ENCODE results near the gene LDLRAP1.

Gene LDLRAP1

DNA sequence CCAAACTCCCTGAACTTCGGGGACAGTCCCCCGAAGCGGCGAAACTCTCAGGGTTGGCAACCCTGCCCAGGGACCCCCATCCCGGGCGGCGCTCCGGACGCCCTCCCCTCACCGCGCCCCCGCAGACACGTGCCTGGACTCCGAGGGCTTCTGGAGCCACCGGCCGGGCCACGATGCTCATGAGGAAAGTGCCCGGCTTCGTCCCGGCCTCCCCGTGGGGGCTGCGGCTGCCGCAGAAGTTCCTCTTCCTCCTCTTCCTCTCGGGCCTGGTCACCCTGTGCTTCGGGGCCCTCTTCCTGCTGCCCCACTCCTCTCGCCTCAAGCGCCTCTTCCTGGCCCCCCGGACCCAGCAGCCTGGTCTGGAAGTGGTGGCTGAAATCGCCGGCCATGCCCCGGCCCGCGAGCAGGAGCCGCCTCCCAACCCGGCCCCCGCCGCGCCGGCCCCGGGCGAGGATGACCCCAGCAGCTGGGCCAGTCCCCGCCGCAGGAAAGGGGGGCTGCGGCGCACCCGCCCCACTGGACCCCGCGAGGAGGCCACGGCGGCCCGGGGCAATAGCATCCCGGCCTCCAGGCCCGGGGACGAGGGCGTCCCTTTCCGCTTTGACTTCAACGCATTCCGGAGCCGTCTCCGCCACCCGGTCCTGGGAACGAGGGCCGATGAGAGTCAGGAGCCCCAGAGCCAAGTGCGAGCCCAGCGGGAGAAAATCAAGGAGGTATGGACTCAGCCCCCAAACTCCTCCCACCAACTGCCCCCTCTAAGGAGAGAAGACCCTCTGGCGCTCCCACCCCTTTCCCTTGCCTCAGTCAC is 74.4 kb downstream of the LDLRAP1 start:
- H3F3A ChIP-seq (ENCODE audit: low read depth) = no peaks in the 10 kb centered on the region
- no peaks in the 10 kb centered on the region for H3K9me3 ChIP-seq (ENCODE audit: insufficient read depth, low read depth, low read length)
- no peak overlapping the region for H3K4me3 ChIP-seq (ENCODE audit: low read length, poor library complexity, severe bottlenecking)
- H3K36me3 ChIP-seq (ENCODE audit: insufficient read depth, low read length) = no peaks in the 10 kb centered on the region
- H3K9me2 ChIP-seq (replicated peaks; ENCODE audit: low read depth, low read length) = no peaks in the 10 kb centered on the region
- TF ChIP-seq, protein P1, sequence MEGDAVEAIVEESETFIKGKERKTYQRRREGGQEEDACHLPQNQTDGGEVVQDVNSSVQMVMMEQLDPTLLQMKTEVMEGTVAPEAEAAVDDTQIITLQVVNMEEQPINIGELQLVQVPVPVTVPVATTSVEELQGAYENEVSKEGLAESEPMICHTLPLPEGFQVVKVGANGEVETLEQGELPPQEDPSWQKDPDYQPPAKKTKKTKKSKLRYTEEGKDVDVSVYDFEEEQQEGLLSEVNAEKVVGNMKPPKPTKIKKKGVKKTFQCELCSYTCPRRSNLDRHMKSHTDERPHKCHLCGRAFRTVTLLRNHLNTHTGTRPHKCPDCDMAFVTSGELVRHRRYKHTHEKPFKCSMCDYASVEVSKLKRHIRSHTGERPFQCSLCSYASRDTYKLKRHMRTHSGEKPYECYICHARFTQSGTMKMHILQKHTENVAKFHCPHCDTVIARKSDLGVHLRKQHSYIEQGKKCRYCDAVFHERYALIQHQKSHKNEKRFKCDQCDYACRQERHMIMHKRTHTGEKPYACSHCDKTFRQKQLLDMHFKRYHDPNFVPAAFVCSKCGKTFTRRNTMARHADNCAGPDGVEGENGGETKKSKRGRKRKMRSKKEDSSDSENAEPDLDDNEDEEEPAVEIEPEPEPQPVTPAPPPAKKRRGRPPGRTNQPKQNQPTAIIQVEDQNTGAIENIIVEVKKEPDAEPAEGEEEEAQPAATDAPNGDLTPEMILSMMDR (conservative IDR thresholded peaks at IDR 0.05; ENCODE audit: low read length) = no peak
- TF ChIP-seq EZH2phosphoT487 (IDR thresholded peaks at IDR 0.05; ENCODE audit: borderline replicate concordance) = no peak
- H3K9ac ChIP-seq (ENCODE audit: low read depth, low read length, poor library complexity, severe bottlenecking) = no peak overlapping the region
- H3K4me2 ChIP-seq (ENCODE audit: low read depth, low read length, poor library complexity, severe bottlenecking) = peak overlapping the region; percentile 26
- H3K27me3 ChIP-seq (ENCODE audit: insufficient read depth, low read length, poor library complexity, severe bottlenecking) = peaks cover 52% of the 10 kb centered on the region
- H2AFZ ChIP-seq (ENCODE audit: low read length) = no peak overlapping the region
- H3K4me1 ChIP-seq (ENCODE audit: insufficient read depth, low read length, poor library complexity, severe bottlenecking) = peaks cover 8% of the 10 kb centered on the region
- no peaks in the 10 kb centered on the region for H4K20me1 ChIP-seq (ENCODE audit: insufficient read depth, low read length, poor library complexity, severe bottlenecking)
- no peaks in the 10 kb centered on the region for H3K79me2 ChIP-seq (ENCODE audit: insufficient read depth, low read length)

DNA sequence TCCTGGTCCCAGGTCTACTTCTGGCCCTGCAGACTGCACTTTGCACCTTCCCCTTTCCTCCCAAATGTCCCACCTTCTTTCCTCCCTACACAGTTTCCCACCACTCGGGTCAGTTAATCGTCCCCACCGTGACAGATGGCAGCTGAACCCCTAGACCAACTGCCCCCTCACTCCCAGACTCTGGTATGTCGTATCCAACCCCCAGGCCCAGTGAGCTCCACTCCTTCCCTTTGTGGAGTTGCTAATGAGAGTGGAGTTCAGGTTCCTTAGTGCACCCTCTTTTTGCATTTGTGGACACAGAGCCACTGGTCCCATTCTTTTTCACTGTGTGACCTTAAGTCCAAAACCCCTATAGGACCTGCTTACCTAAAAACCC is 75.0 kb downstream of the LDLRAP1 start:
- Histone ChIP-seq H3F3A (ENCODE audit: low read depth) (no peaks in the 10 kb centered on the region), H3K4me3 (ENCODE audit: low read length, poor library complexity, severe bottlenecking) (no peak overlapping the region), H3K9me2 (replicated peaks; ENCODE audit: low read depth, low read length) (no peaks in the 10 kb centered on the region), H3K9ac (ENCODE audit: low read depth, low read length, poor library complexity, severe bottlenecking) (no peak overlapping the region), H3K4me1 (ENCODE audit: insufficient read depth, low read length, poor library complexity, severe bottlenecking) (peaks cover 8% of the 10 kb centered on the region), H3K27me3 (ENCODE audit: insufficient read depth, low read length, poor library complexity, severe bottlenecking) (peaks cover 58% of the 10 kb centered on the region), H3K79me2 (ENCODE audit: insufficient read depth, low read length) (no peaks in the 10 kb centered on the region), H3K36me3 (ENCODE audit: insufficient read depth, low read length) (no peaks in the 10 kb centered on the region), H4K20me1 (ENCODE audit: insufficient read depth, low read length, poor library complexity, severe bottlenecking) (no peaks in the 10 kb centered on the region), H3K4me2 (ENCODE audit: low read depth, low read length, poor library complexity, severe bottlenecking) (no peak overlapping the region), H2AFZ (ENCODE audit: low read length) (no peak overlapping the region), H3K9me3 (ENCODE audit: insufficient read depth, low read depth, low read length) (no peaks in the 10 kb centered on the region)
- TF ChIP-seq, protein P1 (conservative IDR thresholded peaks at IDR 0.05; ENCODE audit: low read length) = no peak
- TF ChIP-seq EZH2phosphoT487 (IDR thresholded peaks at IDR 0.05; ENCODE audit: borderline replicate concordance) = no peak
